Transverse colon (tissue), 4 donors: ENCODE measurements around the gene FGA.

Experiments
- POLR2AphosphoS5 ChIP-seq, 3 donors: sonication (generic); formaldehyde crosslinking; IDR thresholded peaks; one replicate each; pipeline ENCODE4 v1.6.1; 2016; ENCODE audit warnings: antibody characterized with exemption in 3 of 3
- TF ChIP-seq, protein P1 (sequence below), 5 experiments: fragments of 200-600 bp in 3 of 5; fragments of 450-650 bp in 2 of 5; sonication (generic) in 3 of 5; IDR thresholded peaks; 1 replicate in 2 of 5; 2 replicates in 3 of 5; pipeline ENCODE4 v1.5.1; 2016 to 2017; ENCODE audit warnings: antibody characterized with exemption in 5 of 5, inconsistent platforms in 3 of 5, mild to moderate bottlenecking in 2 of 5, moderate library complexity in 1 of 5

GRCh38 chr4:154622598-154622997, 32.1 kb upstream of the FGA start:
- TF ChIP-seq, protein P1, sequence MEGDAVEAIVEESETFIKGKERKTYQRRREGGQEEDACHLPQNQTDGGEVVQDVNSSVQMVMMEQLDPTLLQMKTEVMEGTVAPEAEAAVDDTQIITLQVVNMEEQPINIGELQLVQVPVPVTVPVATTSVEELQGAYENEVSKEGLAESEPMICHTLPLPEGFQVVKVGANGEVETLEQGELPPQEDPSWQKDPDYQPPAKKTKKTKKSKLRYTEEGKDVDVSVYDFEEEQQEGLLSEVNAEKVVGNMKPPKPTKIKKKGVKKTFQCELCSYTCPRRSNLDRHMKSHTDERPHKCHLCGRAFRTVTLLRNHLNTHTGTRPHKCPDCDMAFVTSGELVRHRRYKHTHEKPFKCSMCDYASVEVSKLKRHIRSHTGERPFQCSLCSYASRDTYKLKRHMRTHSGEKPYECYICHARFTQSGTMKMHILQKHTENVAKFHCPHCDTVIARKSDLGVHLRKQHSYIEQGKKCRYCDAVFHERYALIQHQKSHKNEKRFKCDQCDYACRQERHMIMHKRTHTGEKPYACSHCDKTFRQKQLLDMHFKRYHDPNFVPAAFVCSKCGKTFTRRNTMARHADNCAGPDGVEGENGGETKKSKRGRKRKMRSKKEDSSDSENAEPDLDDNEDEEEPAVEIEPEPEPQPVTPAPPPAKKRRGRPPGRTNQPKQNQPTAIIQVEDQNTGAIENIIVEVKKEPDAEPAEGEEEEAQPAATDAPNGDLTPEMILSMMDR (IDR thresholded peaks at IDR 0.05) = peak; percentile 36 to 64 (median 47)
- no peak for TF ChIP-seq POLR2AphosphoS5 (IDR thresholded peaks at IDR 0.05)
